Progenitor cell of endocrine pancreas (in vitro differentiated cells): Measurements from ENCODE around the gene PRRT2. TPM values are rescaled to one million over a fixed set of nuclear protein-coding genes. Genes with fewer than 3 reads are reported as not detected.
"Not testable (repeated sequence)": the region's sequence is repeated elsewhere in the genome, so short reads cannot be mapped to it uniquely, and the experiment has no call there.

Experiments used
- DNase-seq: peaks from one replicate; pipeline ENCODE4 v3.0.0; 2021; ENCODE audit warnings: low spot score; ENCODE audit not compliant: unreplicated experiment
- H3K27ac Mint-ChIP-seq: 2 replicates; pipeline ENCODE4 v1.8.0; 2021; ENCODE audit warnings: mild to moderate bottlenecking, moderate library complexity, mixed read lengths
- H3K27me3 Mint-ChIP-seq: 2 replicates; pipeline ENCODE4 v1.8.0; 2021; ENCODE audit warnings: mixed read lengths
- H3K36me3 Mint-ChIP-seq: 2 replicates; pipeline ENCODE4 v1.8.0; 2022; ENCODE audit warnings: mixed read lengths; ENCODE audit not compliant: insufficient read depth
- H3K4me1 Mint-ChIP-seq: 2 replicates; pipeline ENCODE4 v1.8.0; 2021; ENCODE audit warnings: low read depth, mixed read lengths
- H3K4me3 Mint-ChIP-seq: 2 replicates; pipeline ENCODE4 v1.8.0; 2021; ENCODE audit warnings: low read depth, mild to moderate bottlenecking, moderate library complexity, mixed read lengths
- H3K9me3 Mint-ChIP-seq: 2 replicates; pipeline ENCODE4 v1.8.0; 2021; ENCODE audit warnings: low read depth, mixed read lengths
- CTCF ChIP-seq: fragments of 200-600 bp; sonication (generic); IDR thresholded peaks from one replicate; pipeline ENCODE4 v1.5.0; 2021; ENCODE audit warnings: antibody characterized with exemption, mild to moderate bottlenecking; ENCODE audit not compliant: unreplicated experiment
- total RNA-seq: library from RNA; stranded (reverse); gene quantifications from 2 replicates; pipeline ENCODE4 v1.2.1, GENCODE V29; 2021

Gene PRRT2
- total RNA-seq, 1 donor from 2014 or later: 1.4 TPM

- Mint-ChIP-seq H3K9me3 (no peaks in the 10 kb centered on the region), H3K4me3 (no peak overlapping the region), H3K36me3 (no peaks in the 10 kb centered on the region), H3K27me3 (peaks cover 2% of the 10 kb centered on the region), H3K27ac (no peak overlapping the region), H3K4me1 (peaks cover 29% of the 10 kb centered on the region)
- TF ChIP-seq CTCF: no peak
- no peak for DNase-seq
Observed at GRCh38 chr16:29769507-29769906, 42.5 kb upstream of the PRRT2 start.

- Mint-ChIP-seq H3K4me1 (peaks cover 21% of the 10 kb centered on the region), H3K9me3 (no peaks in the 10 kb centered on the region), H3K27ac (no peak overlapping the region), H3K27me3 (peaks cover 2% of the 10 kb centered on the region), H3K36me3 (no peaks in the 10 kb centered on the region), H3K4me3 (no peak overlapping the region)
- DNase-seq: no peak
- no peak for TF ChIP-seq CTCF
Observed at GRCh38 chr16:29770250-29770929, 41.6 kb upstream of the PRRT2 start.

- Mint-ChIP-seq H3K4me1 (peaks cover 12% of the 10 kb centered on the region), H3K27ac (peak overlapping the region; percentile 45)
- not testable (repeated sequence) for H3K9me3 Mint-ChIP-seq, H3K4me3 Mint-ChIP-seq, DNase-seq, H3K36me3 Mint-ChIP-seq, H3K27me3 Mint-ChIP-seq
Observed at GRCh38 chr16:29772330-29772729, 39.7 kb upstream of the PRRT2 start.

- Mint-ChIP-seq H3K36me3 (no peaks in the 10 kb centered on the region), H3K27ac (no peak overlapping the region), H3K4me3 (no peak overlapping the region), H3K4me1 (peaks cover 17% of the 10 kb centered on the region), H3K27me3 (peaks cover 2% of the 10 kb centered on the region), H3K9me3 (no peaks in the 10 kb centered on the region)
- no peak for TF ChIP-seq CTCF
- no peak for DNase-seq
Observed at GRCh38 chr16:29774730-29775129, 37.3 kb upstream of the PRRT2 start.

GRCh38 chr16:29775742-29776408 lies 36.1 kb upstream of the PRRT2 start:
- H3K27ac Mint-ChIP-seq: peak overlapping the region; percentile 71
- no peaks in the 10 kb centered on the region for H3K36me3 Mint-ChIP-seq
- no peak for TF ChIP-seq CTCF
- H3K9me3 Mint-ChIP-seq: no peaks in the 10 kb centered on the region
- H3K4me3 Mint-ChIP-seq: no peak overlapping the region
- DNase-seq: no peak
- H3K4me1 Mint-ChIP-seq: peaks cover 12% of the 10 kb centered on the region
- peaks cover 2% of the 10 kb centered on the region for H3K27me3 Mint-ChIP-seq
